H9 (cell line): ENCODE data around the gene DPM3. TPM values are rescaled to one million over a fixed set of nuclear protein-coding genes. Genes with fewer than 3 reads are reported as not detected.
A peak's percentile ranks its signal among the peaks of the same experiment; 100 is the strongest.

ENCODE experiments used
- DNase-seq: peaks from one replicate; pipeline ENCODE4 v3.0.0-alpha.2; 2017
- H2AFZ ChIP-seq: one replicate; pipeline ENCODE4 v1.6.1; 2013; ENCODE audit warnings: mild to moderate bottlenecking, low read length, control low read depth, moderate library complexity
- H2AK5ac ChIP-seq: 2 replicates; pipeline ENCODE4 v1.6.1; 2013; ENCODE audit warnings: low read length, control low read depth, mixed read lengths; ENCODE audit not compliant: insufficient read length
- H2BK120ac ChIP-seq: one replicate; pipeline ENCODE4 v1.6.1; 2013; ENCODE audit warnings: low read depth, mild to moderate bottlenecking, low read length, control low read depth, inconsistent platforms; ENCODE audit not compliant: poor library complexity, severe bottlenecking
- H2BK12ac ChIP-seq: 2 replicates; pipeline ENCODE4 v1.6.1; 2013; ENCODE audit warnings: low read length, control low read depth, mixed read lengths, low read depth; ENCODE audit not compliant: insufficient read length
- H2BK15ac ChIP-seq: 2 replicates; pipeline ENCODE4 v1.6.1; 2013; ENCODE audit warnings: low read depth, low read length, control low read depth
- H2BK20ac ChIP-seq: one replicate; pipeline ENCODE4 v1.6.1; 2013; ENCODE audit warnings: low read depth, mild to moderate bottlenecking, low read length, control low read depth, inconsistent platforms; ENCODE audit not compliant: poor library complexity, severe bottlenecking
- H2BK5ac ChIP-seq: 2 replicates; pipeline ENCODE4 v1.6.1; 2013; ENCODE audit warnings: low read length, control low read depth, mixed read lengths; ENCODE audit not compliant: insufficient read length
- H3K14ac ChIP-seq: 2 replicates; pipeline ENCODE4 v1.6.1; 2013; ENCODE audit warnings: low read length, control low read depth; ENCODE audit not compliant: insufficient read depth
- H3K18ac ChIP-seq: 2 replicates; pipeline ENCODE4 v1.6.1; 2013; ENCODE audit warnings: low read depth, mild to moderate bottlenecking, mixed read lengths, low read length, control low read depth; ENCODE audit not compliant: insufficient read length
- H3K23ac ChIP-seq: 2 replicates; pipeline ENCODE4 v1.6.1; 2013; ENCODE audit warnings: low read length, control low read depth, mixed read lengths, low read depth; ENCODE audit not compliant: insufficient read length
- H3K23me2 ChIP-seq: 2 replicates; pipeline ENCODE4 v1.6.1; 2013; ENCODE audit warnings: low read depth, mild to moderate bottlenecking, mixed read lengths, low read length, control low read depth; ENCODE audit not compliant: insufficient read length, poor library complexity, severe bottlenecking
- H3K27ac ChIP-seq: 2 replicates; pipeline ENCODE4 v1.5.1; 2013; ENCODE audit warnings: low read length, control low read depth, mixed read lengths, low read depth; ENCODE audit not compliant: insufficient read length
- H3K27me3 ChIP-seq: 2 replicates; pipeline ENCODE4 v1.6.1; 2013; ENCODE audit warnings: low read length, control low read depth, inconsistent platforms; ENCODE audit not compliant: insufficient read depth
- H3K4ac ChIP-seq: 2 replicates; pipeline ENCODE4 v1.6.1; 2013; ENCODE audit warnings: low read depth, mild to moderate bottlenecking, control low read depth, inconsistent platforms, low read length, moderate library complexity
- H3K4me1 ChIP-seq: 2 replicates; pipeline ENCODE4 v1.6.1; 2013; ENCODE audit warnings: low read length, control low read depth, inconsistent platforms; ENCODE audit not compliant: insufficient read depth
- H3K4me2 ChIP-seq: 2 replicates; pipeline ENCODE4 v1.6.1; 2013; ENCODE audit warnings: low read length, control low read depth, mixed read lengths; ENCODE audit not compliant: insufficient read length, insufficient read depth
- H3K56ac ChIP-seq: 2 replicates; pipeline ENCODE4 v1.6.1; 2013; ENCODE audit warnings: low read depth, mild to moderate bottlenecking, mixed read lengths, low read length, control low read depth; ENCODE audit not compliant: insufficient read length
- H3K79me1 ChIP-seq: 2 replicates; pipeline ENCODE4 v1.6.1; 2013; ENCODE audit warnings: low read depth, mild to moderate bottlenecking, moderate library complexity, low read length, control low read depth, inconsistent platforms; ENCODE audit not compliant: insufficient read depth, poor library complexity, severe bottlenecking
- H3K79me2 ChIP-seq: 2 replicates; pipeline ENCODE4 v1.6.1; 2013; ENCODE audit warnings: low read length, control low read depth, inconsistent platforms; ENCODE audit not compliant: insufficient read depth
- H3K9ac ChIP-seq: 2 replicates; pipeline ENCODE4 v1.6.1; 2013; ENCODE audit warnings: low read length, control low read depth, mixed read lengths; ENCODE audit not compliant: insufficient read length; ENCODE audit errors: extremely low read depth
- H3K9me3 ChIP-seq: one replicate; pipeline ENCODE4 v1.6.1; 2013; ENCODE audit warnings: low read depth, low read length, inconsistent platforms; ENCODE audit not compliant: control insufficient read depth
- H3T11ph ChIP-seq: one replicate; pipeline ENCODE4 v1.6.1; 2013; ENCODE audit warnings: mild to moderate bottlenecking, low read length, control low read depth, inconsistent platforms
- H4K20me1 ChIP-seq: one replicate; pipeline ENCODE4 v1.6.1; 2013; ENCODE audit not compliant: control insufficient read depth, insufficient read length, insufficient read depth
- H4K5ac ChIP-seq: 2 replicates; pipeline ENCODE4 v1.6.1; 2013; ENCODE audit warnings: low read depth, mild to moderate bottlenecking, mixed read lengths, low read length, control low read depth; ENCODE audit not compliant: insufficient read length
- H4K8ac ChIP-seq: replicated peaks from 2 replicates; pipeline ENCODE4 v1.6.1; 2013; ENCODE audit warnings: low read length, control low read depth, mixed read lengths, low read depth; ENCODE audit not compliant: insufficient read length
- H4K91ac ChIP-seq: 2 replicates; pipeline ENCODE4 v1.6.1; 2013; ENCODE audit warnings: low read depth, mild to moderate bottlenecking, moderate library complexity, mixed read lengths, low read length, control low read depth; ENCODE audit not compliant: insufficient read length
- H3K27ac Mint-ChIP-seq, 3 experiments: 2 replicates in 2 of 3; 3 replicates in 1 of 3; pipeline ENCODE4 v1.8.0; 2020 to 2021; ENCODE audit warnings: mixed read lengths in 3 of 3, mild to moderate bottlenecking in 1 of 3, moderate library complexity in 1 of 3
- H3K27me3 Mint-ChIP-seq: 2 replicates; pipeline ENCODE4 v1.8.0; 2021; ENCODE audit warnings: low read depth, mild to moderate bottlenecking, moderate library complexity, mixed read lengths
- H3K36me3 Mint-ChIP-seq, 3 experiments: 2 replicates in 2 of 3; 3 replicates in 1 of 3; pipeline ENCODE4 v1.8.0; 2020 to 2021; ENCODE audit warnings: low read depth in 3 of 3, mixed read lengths in 3 of 3; ENCODE audit not compliant: insufficient read depth in 1 of 3
- H3K4me1 Mint-ChIP-seq, 2 experiments: 2 replicates each; pipeline ENCODE4 v1.8.0; 2020; ENCODE audit warnings: mixed read lengths in 2 of 2
- H3K4me3 Mint-ChIP-seq, 2 experiments: 2 replicates in 1 of 2; 3 replicates in 1 of 2; pipeline ENCODE4 v1.8.0; 2020 to 2021; ENCODE audit warnings: mild to moderate bottlenecking in 2 of 2, mixed read lengths in 2 of 2, moderate library complexity in 1 of 2
- H3K9me3 Mint-ChIP-seq, 2 experiments: 2 replicates in 1 of 2; 3 replicates in 1 of 2; pipeline ENCODE4 v1.8.0; 2020; ENCODE audit warnings: mild to moderate bottlenecking in 2 of 2, mixed read lengths in 2 of 2, moderate library complexity in 1 of 2
- CTCF ChIP-seq: fragments of 200-600 bp; sonication (generic); conservative IDR thresholded peaks from 3 replicates; pipeline ENCODE4 v1.8.0; 2021; ENCODE audit warnings: antibody characterized with exemption, mild to moderate bottlenecking
- WGBS: extraction: QIAGEN DNeasy Blood & Tissue Kit; methylation state at CpG from one replicate; pipeline ENCODE4 v1.1.7; 2013; ENCODE audit warnings: missing lambda C conversion rate, low lambda C conversion rate, mixed read lengths; ENCODE audit not compliant: insufficient read length; ENCODE audit errors: extremely low coverage; 5-methylcytosine and 5-hydroxymethylcytosine counted together
- total RNA-seq: library from RNA; stranded (reverse); gene quantifications from 2 replicates; pipeline ENCODE4 v1.2.1, GENCODE V29; 2021

Gene DPM3
- total RNA-seq, 1 experiment from 2014 or later = 48.5 TPM

- no peak within 1 kb of the TSS for H4K8ac ChIP-seq
Observed at GRCh38 chr1:155173478-155174323, 33.4 kb upstream of the DPM3 start, which contains the start of gene TRIM46. Gene TRIM46 (plus strand): TSS chr1:155173849. CDS start chr1:155173967, 118 bp downstream.

More at GRCh38 chr1:155173478-155174323, 33.4 kb upstream of the DPM3 start, which contains the start of gene TRIM46:
- Histone ChIP-seq H3T11ph (no peak within 1 kb of the TSS), H3K23me2 (peaks cover 18% of the 10 kb centered on the region), H3K9ac (peak within 1 kb of the TSS; percentile 76), H3K4me1 (no peaks in the 10 kb centered on the region), H2AK5ac (no peak within 1 kb of the TSS), H3K79me1 (no peaks in the 10 kb centered on the region), H3K18ac (peak within 1 kb of the TSS; percentile 43), H2BK20ac (no peak within 1 kb of the TSS), H3K27me3 (no peaks in the 10 kb centered on the region), H2AFZ (no peak within 1 kb of the TSS), H2BK15ac (no peak within 1 kb of the TSS), H2BK5ac (no peak within 1 kb of the TSS), H4K91ac (no peak within 1 kb of the TSS), H3K4me2 (peak within 1 kb of the TSS; percentile 75), H2BK12ac (no peak within 1 kb of the TSS), H3K9me3 (no peaks in the 10 kb centered on the region), H3K23ac (no peak within 1 kb of the TSS), H4K5ac (no peak within 1 kb of the TSS), H2BK120ac (no peak within 1 kb of the TSS), H3K56ac (no peak within 1 kb of the TSS), H3K27ac (no peak within 1 kb of the TSS), H3K14ac (peak within 1 kb of the TSS; percentile 40; the same call in 1 of the 2 replicates), H4K20me1 (no peaks in the 10 kb centered on the region), H3K79me2 (no peaks in the 10 kb centered on the region; the same call in 1 of the 2 replicates), H3K4ac (no peak within 1 kb of the TSS)
- H3K4me1 Mint-ChIP-seq = peaks cover 23 to 37% of the 10 kb centered on the region in 2 experiments
- no CpG with 5 or more reads among the region's 38 CpGs for WGBS
- peak within 1 kb of the TSS; percentile 93 to 98 (median 95) for H3K27ac Mint-ChIP-seq
- peak; percentile 26; the same call in 2 of the 3 replicates for TF ChIP-seq CTCF
- H3K4me3 Mint-ChIP-seq = peak within 1 kb of the TSS; percentile 92 to 97
- DNase-seq = peak; percentile 81
- H3K36me3 Mint-ChIP-seq = peaks cover 18 to 48% (median 37%) of the 10 kb centered on the region in 3 experiments
- H3K9me3 Mint-ChIP-seq = no peaks in the 10 kb centered on the region
- no peaks in the 10 kb centered on the region; the same call in none of the 2 replicates for H3K27me3 Mint-ChIP-seq
